K562 (cell line): ENCODE measurements around the gene CETN1. TPM values are rescaled to one million over a fixed set of nuclear protein-coding genes. Genes with fewer than 3 reads are reported as not detected.
A peak's percentile ranks its signal among the peaks of the same experiment; 100 is the strongest.

ENCODE experiments used
- ATAC-seq: fragments of 200-7000 bp; cut with Tn5 transposase; 3 replicates; pipeline ENCODE4 v1.9.1; 2020; ENCODE audit warnings: moderate library complexity
- BruUV-seq: library from RNA; stranded (reverse); fragments of 400-500 nt; replicated peaks from 2 replicates; lab custom pipeline; 2021; lab: Mats Ljungman, UMichigan
- CTCF ChIA-PET: fragments of 300-600 bp; formaldehyde crosslinking; extraction: SDS; loops from one replicate; lab custom pipeline; 2021; ENCODE audit warnings: low intra/inter-chr PET ratio; lab: Yijun Ruan, JAX
- POLR2A ChIA-PET: fragments of 300-600, 350-650 bp; sonication (Branson Sonifier 250); formaldehyde crosslinking; extraction: SDS; loops from one replicate; lab custom pipeline; 2021; ENCODE audit warnings: antibody characterized with exemption, inconsistent platforms; lab: Yijun Ruan, JAX
- DNase-seq, 4 experiments: peaks; one replicate each; pipeline versions ENCODE4 v3.0.0 to v3.0.0-alpha.2; 2011 to 2018; ENCODE audit warnings: low spot score in 3 of 4, mixed read lengths in 3 of 4; ENCODE audit errors: extremely low read depth in 1 of 4
- FAIRE-seq: peaks from 2 replicates; lab custom pipeline; 2011; peaks lifted over from hg19 to GRCh38; lab: Jason Lieb, UNC
- H2AFZ ChIP-seq: 2 replicates; pipeline ENCODE4 v1.6.0; 2011; ENCODE audit warnings: low read depth, low read length, control low read depth, inconsistent platforms
- H3K27ac ChIP-seq: fragments of 200-600 bp; 3 replicates; pipeline ENCODE4 v1.8.0; 2011; ENCODE audit warnings: low read depth, mild to moderate bottlenecking, control low read depth, inconsistent platforms, low read length, moderate library complexity, mixed read lengths; ENCODE audit errors: extremely low read depth
- H3K27me3 ChIP-seq, 2 experiments: fragments of 300-600 bp in 1 of 2; 2 replicates in 1 of 2; 3 replicates in 1 of 2; pipeline versions ENCODE4 v1.6.0 to v1.8.0; 2011; ENCODE audit warnings: inconsistent platforms in 2 of 2, low read length in 2 of 2, mild to moderate bottlenecking in 1 of 2, mixed read lengths in 1 of 2, moderate library complexity in 1 of 2; ENCODE audit not compliant: control insufficient read depth in 2 of 2, insufficient read depth in 2 of 2
- H3K36me3 ChIP-seq: fragments of 300-600 bp; 3 replicates; pipeline ENCODE4 v1.8.0; 2011; ENCODE audit warnings: mild to moderate bottlenecking, low read length, inconsistent platforms; ENCODE audit not compliant: control insufficient read depth, insufficient read depth
- H3K4me1 ChIP-seq, 2 experiments: fragments of 200-600 bp in 1 of 2; replicated peaks in 1 of 2; 2 replicates in 1 of 2; 3 replicates in 1 of 2; pipeline versions ENCODE4 v1.5.1 to v1.8.0; 2011; ENCODE audit warnings: inconsistent platforms in 2 of 2, low read length in 2 of 2, mild to moderate bottlenecking in 1 of 2, mixed read lengths in 1 of 2, moderate library complexity in 1 of 2; ENCODE audit not compliant: control insufficient read depth in 2 of 2, insufficient read depth in 2 of 2
- H3K4me2 ChIP-seq: 2 replicates; pipeline ENCODE4 v1.6.1; 2011; ENCODE audit warnings: low read length, control low read depth, inconsistent platforms, mixed read lengths; ENCODE audit not compliant: insufficient read depth
- H3K4me3 ChIP-seq: fragments of 200-600 bp; sonication (generic), shearing (Covaris generic); 2 replicates; pipeline ENCODE4 v1.5.1; 2016; ENCODE audit warnings: control low read depth, inconsistent platforms
- H3K79me2 ChIP-seq: fragments of 200-600 bp; 3 replicates; pipeline ENCODE4 v1.8.0; 2011; ENCODE audit warnings: low read length, inconsistent platforms; ENCODE audit not compliant: control insufficient read depth, insufficient read depth
- H3K9ac ChIP-seq, 2 experiments: 2 replicates each; pipeline versions ENCODE4 v1.6.0 to v1.6.1; 2011; ENCODE audit warnings: low read depth in 2 of 2, low read length in 2 of 2, control low read depth in 1 of 2, inconsistent platforms in 1 of 2, mild to moderate bottlenecking in 1 of 2, mixed read lengths in 1 of 2; ENCODE audit not compliant: insufficient read depth in 1 of 2
- H3K9me1 ChIP-seq: one replicate; pipeline ENCODE4 v1.6.0; 2011; ENCODE audit warnings: inconsistent platforms, mild to moderate bottlenecking, low read length, moderate library complexity; ENCODE audit not compliant: control insufficient read depth, insufficient read depth
- H3K9me3 ChIP-seq: replicated peaks from 2 replicates; pipeline ENCODE4 v1.5.1; 2011; ENCODE audit warnings: low read depth, low read length, inconsistent platforms; ENCODE audit not compliant: control insufficient read depth, insufficient read depth
- H4K20me1 ChIP-seq: replicated peaks from 2 replicates; pipeline ENCODE4 v1.6.1; 2011; ENCODE audit warnings: low read length, inconsistent platforms, mixed read lengths; ENCODE audit not compliant: control insufficient read depth, insufficient read depth
- CEBPG ChIP-seq, 3 experiments: fragments of 200-800 bp in 1 of 3; sonication (Bioruptor generic) in 1 of 3; sonication (generic) in 1 of 3; formaldehyde crosslinking in 1 of 3; IDR thresholded peaks in 2 of 3; conservative IDR thresholded peaks in 1 of 3; 2 replicates each; pipeline versions ENCODE4 v1.6.1 to v1.8.0; 2016 to 2022; ENCODE audit warnings: missing compliant biosample characterization in 2 of 3, missing genetic modification characterization in 2 of 3, mild to moderate bottlenecking in 1 of 3, missing genetic modification reagents in 1 of 3
- CTCF ChIP-seq, 3 experiments: IDR thresholded peaks in 2 of 3; conservative IDR thresholded peaks in 1 of 3; 2 replicates each; pipeline ENCODE4 v1.5.1; 2011 to 2012; ENCODE audit warnings: low read length in 3 of 3, mild to moderate bottlenecking in 3 of 3, control low read depth in 2 of 3, improper control_type of control experiment in 1 of 3, inconsistent platforms in 1 of 3, low read depth in 1 of 3, mixed read lengths in 1 of 3, moderate library complexity in 1 of 3; ENCODE audit not compliant: insufficient read depth in 2 of 3
- MAFF ChIP-seq: IDR thresholded peaks from 2 replicates; pipeline ENCODE4 v1.6.1; 2012; ENCODE audit warnings: low read length, improper control_type of control experiment
- RBM17 ChIP-seq: fragments of 200-400 bp; formaldehyde crosslinking; IDR thresholded peaks from 2 replicates; pipeline ENCODE4 v1.6.1; 2017; ENCODE audit warnings: low read depth, mild to moderate bottlenecking, low read length, borderline replicate concordance
- VEZF1 ChIP-seq: fragments of 200-800 bp; sonication (Bioruptor generic); IDR thresholded peaks from 2 replicates; pipeline ENCODE4 v1.6.1; 2017; ENCODE audit warnings: missing genetic modification characterization, missing compliant biosample characterization
- ZNF12 ChIP-seq: sonication (generic); formaldehyde crosslinking; IDR thresholded peaks from 2 replicates; pipeline ENCODE4 v1.4.0; 2020; ENCODE audit warnings: mild to moderate bottlenecking, missing genetic modification reagents
- ZNF707 ChIP-seq: fragments of 250-450 bp; sonication (Bioruptor Pico); conservative IDR thresholded peaks from 2 replicates; pipeline ENCODE4 v1.8.0; 2022; ENCODE audit warnings: inconsistent platforms, mild to moderate bottlenecking, moderate library complexity
- WGBS: fragments of 100-300 bp; shearing (Covaris generic); methylation state at CpG from one replicate; pipeline ENCODE4 v1.1.6; 2016; ENCODE audit warnings: low coverage, mixed read lengths; ENCODE audit not compliant: insufficient coverage; ENCODE audit errors: missing lambda C conversion rate; 5-methylcytosine and 5-hydroxymethylcytosine counted together
- in situ Hi-C: fragments of 300-500 bp; cut with MboI; formaldehyde crosslinking; loops from 4 replicates; pipeline ENCODE4 v1.15.0; 2018; ENCODE audit warnings: inconsistent platforms, mixed read lengths
- intact Hi-C: fragments of 100-400 bp; cut with micrococcal nuclease; formaldehyde crosslinking; loops from 2 replicates; pipeline ENCODE4 v1.14.2; 2022
- polyA plus RNA-seq, 8 experiments: library from polyadenylated mRNA; depleted of rRNA in 4 of 8; stranded (reverse) in 5 of 8; unstranded in 3 of 8; fragments of >200 nt; fragmentation: Nextera tagmentation in 2 of 8; fragmentation: Illumina TruSeq in 1 of 8; extraction: Ambion mirVana in 2 of 8; extraction: Trizol in 1 of 8; gene quantifications; 2 replicates each; pipeline versions ENCODE4 v1.2.1 to v1.2.3, GENCODE V29; 2011 to 2014; ENCODE audit warnings: inconsistent platforms in 1 of 8, missing spikeins in 1 of 8
- total RNA-seq, 7 experiments: library from RNA; depleted of rRNA in 6 of 7; stranded (reverse); fragments of >200 nt in 6 of 7; fragmentation: Illumina TruSeq in 2 of 7; extraction: Trizol in 2 of 7; gene quantifications; 2 replicates each; pipeline versions ENCODE4 v1.2.1 to v1.2.3, GENCODE V29; 2011 to 2021; ENCODE audit warnings: low replicate concordance in 1 of 7
- TF ChIP-seq, protein P1 (sequence below): sonication (generic); formaldehyde crosslinking; IDR thresholded peaks from 2 replicates; pipeline ENCODE4 v1.8.1; 2022; ENCODE audit warnings: missing genetic modification reagents
- TF ChIP-seq, protein P2 (sequence below): fragments of 450-650 bp; IDR thresholded peaks from 2 replicates; pipeline ENCODE4 v1.6.1; 2018; ENCODE audit not compliant: partially characterized antibody

CETN1 gene
- total and polyA plus RNA-seq, 9 of the 15 experiments (the other 6 are each of a cell fraction or from before 2014, with no cell fraction given) = 0.07 to 0.34 (median 0.19) TPM; not detected in 3

DNA sequence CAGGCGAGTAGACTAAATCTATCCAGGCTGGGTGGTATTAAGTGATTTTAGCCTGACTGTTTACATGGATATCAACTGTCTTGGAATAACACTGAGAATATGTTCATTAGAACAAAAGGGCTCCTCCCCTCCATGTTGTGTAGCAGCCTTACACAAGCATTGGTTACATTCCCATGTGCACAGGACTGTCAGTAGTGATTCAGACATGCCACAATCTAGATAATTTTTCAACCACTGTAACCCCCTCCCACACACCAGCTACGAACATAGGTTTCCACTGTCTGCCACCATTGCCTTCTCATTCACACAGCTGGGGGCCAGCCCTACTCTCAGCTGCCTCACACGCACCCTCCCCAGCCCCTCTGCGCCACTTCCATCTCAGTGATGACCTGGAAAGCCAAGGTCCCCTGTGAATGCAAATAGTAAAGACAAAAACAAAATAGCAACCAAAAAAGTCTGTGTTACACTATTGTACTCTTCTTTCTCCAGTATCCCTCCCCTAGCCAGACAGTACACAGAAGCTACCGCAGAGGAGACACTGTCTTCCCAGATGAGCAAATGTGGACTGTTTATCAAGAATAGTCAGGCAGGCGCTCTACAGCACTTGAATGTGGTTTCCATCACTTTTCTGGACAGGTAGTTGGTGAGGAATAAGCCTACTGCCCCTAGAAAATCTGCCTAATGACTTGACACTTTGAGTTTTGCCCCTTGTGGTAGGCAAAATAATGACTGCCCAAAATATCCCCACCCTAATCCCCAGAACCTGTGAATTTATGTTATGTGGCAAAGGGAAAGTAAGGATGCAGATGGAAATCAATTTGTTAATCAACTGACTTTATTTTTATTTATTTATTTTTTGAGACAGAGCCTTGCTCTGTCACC is 49.3 kb downstream of the CETN1 start:
- intact Hi-C loops = loop anchor here (10.0 kb wide), 1 partner anchor 115 kb away; no protein-coding TSS in a partner anchor
- no TSS peak for BruUV-seq
- Histone ChIP-seq H3K36me3 (no peaks in the 10 kb centered on the region), H3K4me2 (peak overlapping the region; percentile 26), H4K20me1 (no peaks in the 10 kb centered on the region), H3K4me3 (no peak overlapping the region), H3K9me1 (no peaks in the 10 kb centered on the region), H3K4me1 (peaks cover 0 to 10% of the 10 kb centered on the region in 2 experiments; a peak in 4 of 5 replicates), H3K79me2 (no peaks in the 10 kb centered on the region), H3K27me3 (no peaks in the 10 kb centered on the region), H3K9me3 (peaks cover 2% of the 10 kb centered on the region; the same call in 1 of the 2 replicates), H3K9ac (no peak overlapping the region), H3K27ac (peak overlapping the region; percentile 25; the same call in 1 of the 3 replicates), H2AFZ (peak overlapping the region; percentile 66)
- ChIA-PET CTCF (interaction anchor here (0.6 kb wide), 1 partner anchor 200 kb away, joined by 3 read pairs; no protein-coding TSS in a partner anchor), POLR2A (interaction anchor here (0.5 to 1.9 kb wide), 4 partner anchors 13 to 113 kb away, joined by 3 to 6 read pairs (median 4); partner anchors contain the start of gene TYMS)
- ATAC-seq (peak; percentile 83), DNase-seq (peak in 1 of 4 experiments; percentile 44), FAIRE-seq (peak; percentile 44)
- in situ Hi-C loops = loop anchor here (5.0 kb wide), 1 partner anchor 58 kb away; no protein-coding TSS in a partner anchor
- WGBS = 40% methylated on average over 6 of the region's 6 CpGs
- TF ChIP-seq RBM17 (no peak), VEZF1 (no peak; the same call in 1 of the 2 replicates), ZNF707 (no peak), CTCF (IDR thresholded peaks at IDR 0.05 in 2 of 3, conservative IDR thresholded peaks at IDR 0.05 in 1 of 3; ENCODE audit: insufficient read depth in 2 of 3, low read depth in 1 of 3, low read length in 3 of 3) (peak; percentile 24 to 49 (median 37); a peak in 4 of 6 replicates), ZNF12 (no peak), CEBPG (CRISPR knock-in tag; IDR thresholded peaks at IDR 0.05) (no peak), CEBPG (tag; conservative IDR thresholded peaks at IDR 0.05 in 1 of 2, IDR thresholded peaks at IDR 0.05 in 1 of 2) (no peak), MAFF (peak; percentile 29; the same call in 1 of the 2 replicates)
- TF ChIP-seq, protein P1, sequence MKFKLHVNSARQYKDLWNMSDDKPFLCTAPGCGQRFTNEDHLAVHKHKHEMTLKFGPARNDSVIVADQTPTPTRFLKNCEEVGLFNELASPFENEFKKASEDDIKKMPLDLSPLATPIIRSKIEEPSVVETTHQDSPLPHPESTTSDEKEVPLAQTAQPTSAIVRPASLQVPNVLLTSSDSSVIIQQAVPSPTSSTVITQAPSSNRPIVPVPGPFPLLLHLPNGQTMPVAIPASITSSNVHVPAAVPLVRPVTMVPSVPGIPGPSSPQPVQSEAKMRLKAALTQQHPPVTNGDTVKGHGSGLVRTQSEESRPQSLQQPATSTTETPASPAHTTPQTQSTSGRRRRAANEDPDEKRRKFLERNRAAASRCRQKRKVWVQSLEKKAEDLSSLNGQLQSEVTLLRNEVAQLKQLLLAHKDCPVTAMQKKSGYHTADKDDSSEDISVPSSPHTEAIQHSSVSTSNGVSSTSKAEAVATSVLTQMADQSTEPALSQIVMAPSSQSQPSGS (CRISPR knock-in tag) = no peak
- TF ChIP-seq, protein P2, sequence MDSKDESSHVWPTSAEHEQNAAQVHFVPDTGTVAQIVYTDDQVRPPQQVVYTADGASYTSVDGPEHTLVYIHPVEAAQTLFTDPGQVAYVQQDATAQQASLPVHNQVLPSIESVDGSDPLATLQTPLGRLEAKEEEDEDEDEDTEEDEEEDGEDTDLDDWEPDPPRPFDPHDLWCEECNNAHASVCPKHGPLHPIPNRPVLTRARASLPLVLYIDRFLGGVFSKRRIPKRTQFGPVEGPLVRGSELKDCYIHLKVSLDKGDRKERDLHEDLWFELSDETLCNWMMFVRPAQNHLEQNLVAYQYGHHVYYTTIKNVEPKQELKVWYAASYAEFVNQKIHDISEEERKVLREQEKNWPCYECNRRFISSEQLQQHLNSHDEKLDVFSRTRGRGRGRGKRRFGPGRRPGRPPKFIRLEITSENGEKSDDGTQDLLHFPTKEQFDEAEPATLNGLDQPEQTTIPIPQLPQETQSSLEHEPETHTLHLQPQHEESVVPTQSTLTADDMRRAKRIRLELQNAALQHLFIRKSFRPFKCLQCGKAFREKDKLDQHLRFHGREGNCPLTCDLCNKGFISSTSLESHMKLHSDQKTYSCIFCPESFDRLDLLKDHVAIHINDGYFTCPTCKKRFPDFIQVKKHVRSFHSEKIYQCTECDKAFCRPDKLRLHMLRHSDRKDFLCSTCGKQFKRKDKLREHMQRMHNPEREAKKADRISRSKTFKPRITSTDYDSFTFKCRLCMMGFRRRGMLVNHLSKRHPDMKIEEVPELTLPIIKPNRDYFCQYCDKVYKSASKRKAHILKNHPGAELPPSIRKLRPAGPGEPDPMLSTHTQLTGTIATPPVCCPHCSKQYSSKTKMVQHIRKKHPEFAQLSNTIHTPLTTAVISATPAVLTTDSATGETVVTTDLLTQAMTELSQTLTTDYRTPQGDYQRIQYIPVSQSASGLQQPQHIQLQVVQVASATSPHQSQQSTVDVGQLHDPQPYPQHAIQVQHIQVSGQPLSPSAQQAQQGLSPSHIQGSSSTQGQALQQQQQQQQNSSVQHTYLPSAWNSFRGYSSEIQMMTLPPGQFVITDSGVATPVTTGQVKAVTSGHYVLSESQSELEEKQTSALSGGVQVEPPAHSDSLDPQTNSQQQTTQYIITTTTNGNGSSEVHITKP = no peak
